ENCODE results near the gene SHISA5.
"Not testable (repeated sequence)": the region's sequence is repeated elsewhere in the genome, so short reads cannot be mapped to it uniquely, and the experiment has no call there.

The SHISA5 gene

DNA sequence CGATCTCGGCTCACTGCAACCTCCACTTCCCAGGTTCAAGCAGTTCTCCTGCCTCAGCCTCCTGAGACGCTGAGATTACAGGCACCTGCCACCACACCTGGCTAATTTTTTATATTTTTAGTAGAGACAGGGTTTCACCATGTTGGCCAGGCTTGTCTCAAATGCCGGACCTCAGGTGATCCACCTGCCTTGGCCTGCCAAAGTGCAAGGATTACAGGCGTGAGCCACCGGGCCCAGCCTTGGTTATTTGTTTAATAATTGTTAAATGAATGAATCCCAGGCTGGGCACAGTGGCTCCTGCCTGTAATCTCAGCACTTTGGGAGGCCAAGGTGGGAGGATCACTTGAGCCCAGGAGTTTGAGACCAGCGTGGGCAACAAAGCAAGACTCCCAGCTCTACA lies 42.2 kb downstream of the SHISA5 start:
- DNase-seq = not testable (repeated sequence)

DNA sequence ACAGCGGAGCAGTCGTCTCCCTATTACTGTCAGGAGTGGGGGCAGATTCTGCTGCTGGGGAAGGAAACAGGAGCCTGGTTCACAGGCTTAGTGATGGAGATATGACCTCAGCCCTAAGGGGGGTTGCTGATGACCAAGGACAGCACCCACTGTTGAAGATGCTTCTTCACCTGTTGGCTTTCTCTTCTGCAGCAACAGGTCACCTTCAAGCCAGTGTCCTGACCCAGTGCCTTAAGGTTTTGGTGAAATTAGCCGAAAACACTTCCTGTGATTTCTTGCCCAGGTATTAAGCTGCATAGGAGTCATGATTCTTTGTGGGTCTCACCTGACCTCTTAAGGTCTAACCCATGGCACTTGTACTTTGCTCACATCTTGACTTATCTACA lies 43.5 kb downstream of the SHISA5 start:
- no peak for DNase-seq

DNA sequence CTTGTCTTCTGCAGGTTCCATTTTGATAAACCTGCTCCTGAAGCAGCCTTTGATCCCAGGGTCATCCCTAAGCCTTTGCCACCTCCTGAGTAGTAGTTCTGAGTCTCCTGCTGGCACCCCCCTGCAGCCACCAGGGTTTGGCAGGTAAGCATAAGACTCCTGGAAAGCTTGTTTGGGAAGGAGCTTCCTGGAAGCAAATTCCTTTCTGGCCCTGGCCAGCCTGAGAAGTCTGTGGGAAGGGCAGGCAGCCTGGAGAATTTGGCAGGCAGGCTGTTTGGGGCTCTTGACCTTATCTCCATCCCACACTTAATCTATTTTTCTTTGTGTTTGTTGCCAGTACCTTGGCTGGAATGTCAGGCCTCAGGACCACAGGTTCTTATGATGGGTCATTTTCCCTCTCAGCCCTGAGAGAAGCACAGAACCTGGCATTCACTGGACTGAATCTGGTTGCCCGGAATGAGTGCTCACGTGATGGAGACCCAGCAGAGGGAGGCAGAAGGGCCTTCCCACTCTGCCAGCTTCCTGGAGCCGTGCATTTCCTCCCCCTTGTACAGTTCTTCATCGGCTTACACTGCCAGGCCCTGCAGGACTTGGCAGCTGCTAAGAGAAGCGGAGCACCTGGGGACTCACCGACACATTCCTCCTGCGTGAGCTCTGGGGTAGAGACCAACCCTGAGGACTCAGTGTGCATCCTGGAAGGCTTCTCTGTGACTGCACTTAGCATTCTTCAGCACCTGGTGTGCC lies 44.0 kb downstream of the SHISA5 start:
- no peak for DNase-seq

DNA sequence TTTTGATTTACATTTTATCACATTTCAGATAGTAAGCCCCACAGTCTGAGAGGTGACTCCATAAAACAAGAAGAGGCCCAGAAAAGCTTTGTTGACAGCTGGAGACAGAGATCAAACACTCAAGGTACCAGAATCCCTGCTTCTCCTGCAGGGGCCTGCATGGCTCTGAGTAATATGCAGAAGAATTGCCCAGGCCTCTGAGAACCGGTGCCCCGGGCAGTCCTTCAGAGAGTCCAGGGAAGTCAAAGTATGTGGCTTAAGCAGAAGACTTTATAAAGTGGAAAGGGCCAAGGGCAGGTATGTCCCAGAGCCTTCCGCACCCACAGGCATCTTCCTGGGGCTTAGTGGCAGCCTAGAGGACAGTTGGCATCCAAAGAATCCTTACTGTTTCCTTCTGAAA lies 44.6 kb downstream of the SHISA5 start:
- no peak for DNase-seq

DNA sequence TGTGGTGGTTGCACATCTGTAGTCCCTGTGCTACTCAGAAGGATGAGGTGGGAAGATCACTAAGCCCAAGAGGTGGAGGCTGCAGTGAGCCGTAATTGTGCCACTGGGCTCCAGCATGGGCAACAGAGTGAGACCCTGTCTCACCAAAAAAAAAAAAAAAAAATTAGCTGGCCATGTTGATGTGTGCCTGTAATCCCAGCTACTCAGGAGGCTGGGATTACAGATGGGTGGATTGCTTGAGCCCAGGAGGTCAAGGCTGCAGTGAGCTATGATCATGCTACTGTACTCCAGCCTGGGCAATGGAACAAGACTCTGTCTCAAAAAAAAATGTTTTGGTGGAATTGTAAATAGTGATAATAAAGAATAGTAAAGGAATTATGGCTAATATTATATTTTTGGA lies 47.5 kb downstream of the SHISA5 start:
- no peak for DNase-seq

DNA sequence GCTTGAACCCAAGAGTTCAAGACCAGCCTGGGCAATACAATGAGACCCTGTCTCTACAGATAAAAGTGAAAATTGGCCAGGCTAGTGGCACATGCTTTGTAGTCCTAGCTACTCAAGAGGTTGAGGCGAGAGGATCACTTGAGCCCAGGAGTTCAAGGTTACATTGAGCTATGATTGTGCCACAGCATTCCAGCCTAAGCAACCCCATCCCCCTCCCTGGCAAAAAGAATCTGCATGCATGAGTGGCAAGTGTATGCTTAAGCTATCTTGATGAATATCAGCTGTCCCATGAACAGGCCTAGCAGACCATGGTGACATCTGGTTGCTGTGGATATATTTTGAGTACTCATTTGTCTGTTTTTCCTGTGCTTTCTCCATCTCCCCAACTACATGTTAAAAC lies 52.7 kb downstream of the SHISA5 start:
- DNase-seq = no peak

DNA sequence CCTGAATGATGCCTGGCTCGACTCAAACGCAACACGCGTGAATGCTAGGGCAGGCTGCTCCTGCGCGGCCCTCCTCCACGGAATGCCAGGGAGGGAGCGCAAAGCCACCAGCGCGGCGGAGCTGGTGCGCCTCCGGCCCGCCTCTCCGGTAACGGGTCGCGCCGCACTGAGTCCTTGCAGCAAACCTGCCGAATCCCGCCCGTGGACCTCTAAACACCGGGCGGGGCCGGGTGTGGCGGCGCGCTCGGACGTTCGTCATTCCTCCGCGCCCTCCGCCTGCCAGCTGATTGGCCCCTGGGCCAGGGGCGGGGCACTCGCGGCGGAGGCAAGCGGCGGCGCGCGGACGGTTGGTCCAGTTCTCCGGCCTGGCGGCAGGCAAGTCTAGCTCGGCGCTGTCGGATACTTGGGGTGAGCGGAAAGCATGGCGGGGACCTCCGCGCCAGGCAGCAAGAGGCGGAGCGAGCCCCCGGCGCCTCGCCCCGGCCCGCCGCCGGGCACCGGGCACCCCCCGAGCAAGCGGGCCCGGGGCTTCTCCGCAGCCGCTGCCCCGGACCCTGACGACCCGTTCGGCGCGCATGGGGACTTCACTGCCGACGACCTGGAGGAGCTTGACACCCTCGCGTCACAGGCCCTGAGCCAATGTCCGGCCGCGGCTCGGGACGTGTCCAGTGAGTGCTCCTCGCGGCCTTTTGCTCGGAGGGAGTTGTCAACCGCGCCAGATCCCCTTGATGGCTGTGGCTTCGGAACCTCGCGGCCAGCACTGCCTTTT lies 57.4 kb downstream of the SHISA5 start, which contains the start of gene ATRIP:
Gene ATRIP, plus strand, starts transcription at position 313 of the 769 bp plus-strand sequence. Its CDS starts 109 bp downstream, at position 422.
- DNase-seq = peak; percentile 89

DNA sequence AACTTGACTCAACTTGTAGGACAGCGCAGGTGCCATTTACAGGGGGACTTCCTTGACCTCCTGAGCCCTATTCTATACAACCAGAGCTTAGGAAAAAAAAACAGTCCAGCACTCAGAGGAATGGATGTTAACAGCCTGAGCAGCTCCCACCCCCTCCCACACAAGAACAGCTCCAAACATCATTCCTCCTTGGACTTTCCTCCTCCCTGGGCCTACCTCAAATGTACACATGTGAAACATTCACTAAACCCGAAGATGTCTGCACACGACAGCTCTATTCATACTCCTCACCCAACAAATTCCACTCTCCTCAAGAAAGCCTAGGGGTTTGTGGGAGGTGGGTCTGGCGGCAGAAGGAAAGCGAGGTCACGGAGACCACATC lies 57.9 kb downstream of the SHISA5 start:
- DNase-seq = no peak

DNA sequence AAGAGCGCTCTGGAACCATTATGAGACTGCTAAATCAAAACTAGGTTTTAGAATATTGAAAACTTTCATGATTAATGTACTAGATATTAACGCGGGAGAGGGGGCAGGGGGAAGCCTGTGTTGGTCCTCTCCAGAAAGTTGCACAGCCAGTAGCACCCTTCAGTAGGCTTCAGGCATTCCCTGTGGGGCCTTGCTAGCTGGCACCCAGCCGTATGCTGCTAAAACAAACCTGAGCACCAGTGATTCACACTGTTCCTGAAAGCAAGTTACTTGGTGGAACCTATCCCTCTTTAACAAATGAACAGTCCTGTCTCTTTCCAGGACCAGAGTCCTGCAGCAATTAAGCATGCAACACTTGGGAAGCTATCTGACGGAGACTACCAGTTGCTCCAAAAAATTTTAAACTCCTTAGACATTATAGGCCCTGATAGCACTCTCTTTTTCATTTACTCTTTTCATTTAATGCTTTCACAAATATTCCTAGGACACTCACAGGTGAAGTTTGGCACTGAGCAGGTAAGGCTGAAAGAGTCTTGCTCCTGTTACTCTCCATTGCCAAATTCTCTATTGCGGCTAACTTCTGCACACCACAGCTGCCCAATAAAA lies 58.6 kb downstream of the SHISA5 start:
- DNase-seq = no peak

DNA sequence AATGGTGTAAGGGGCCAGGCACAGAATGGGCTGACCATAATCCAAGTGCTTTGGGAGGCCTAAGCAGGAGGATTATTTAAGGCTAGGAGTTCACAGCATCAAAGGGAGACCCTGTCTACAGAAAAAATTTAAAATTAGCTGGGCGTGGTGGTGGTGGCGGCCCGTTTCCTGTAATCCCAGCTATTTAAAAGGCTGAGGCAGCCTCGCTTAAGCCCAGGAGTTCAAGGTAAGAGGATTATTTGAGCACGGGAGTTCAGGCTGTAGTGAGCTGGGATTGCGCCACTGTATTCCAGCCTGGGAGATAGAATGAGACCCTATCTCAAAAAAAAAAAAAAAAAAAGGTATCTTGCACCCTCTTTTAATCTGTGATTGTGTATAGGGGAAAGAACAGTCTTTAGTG lies 62.0 kb downstream of the SHISA5 start:
- no peak for DNase-seq

DNA sequence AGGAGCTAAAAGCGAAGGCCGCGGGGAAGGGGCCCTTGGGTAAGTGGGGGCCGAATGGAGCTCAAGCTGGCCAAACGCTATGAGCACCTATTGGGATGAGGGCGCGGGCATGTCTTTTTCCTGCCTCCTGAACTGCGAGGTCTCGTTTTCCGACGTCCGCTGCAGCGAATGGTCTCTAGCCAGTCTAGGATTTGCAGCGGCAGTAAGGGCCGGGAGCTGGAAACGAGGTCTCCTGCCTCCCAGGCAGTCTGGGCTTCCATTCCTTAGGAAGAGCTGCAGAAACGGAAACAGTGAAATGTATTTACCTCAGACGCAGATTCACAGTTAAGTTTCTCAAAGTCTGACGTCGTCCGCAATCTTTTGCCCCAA lies 63.4 kb downstream of the SHISA5 start:
- no peak for DNase-seq

DNA sequence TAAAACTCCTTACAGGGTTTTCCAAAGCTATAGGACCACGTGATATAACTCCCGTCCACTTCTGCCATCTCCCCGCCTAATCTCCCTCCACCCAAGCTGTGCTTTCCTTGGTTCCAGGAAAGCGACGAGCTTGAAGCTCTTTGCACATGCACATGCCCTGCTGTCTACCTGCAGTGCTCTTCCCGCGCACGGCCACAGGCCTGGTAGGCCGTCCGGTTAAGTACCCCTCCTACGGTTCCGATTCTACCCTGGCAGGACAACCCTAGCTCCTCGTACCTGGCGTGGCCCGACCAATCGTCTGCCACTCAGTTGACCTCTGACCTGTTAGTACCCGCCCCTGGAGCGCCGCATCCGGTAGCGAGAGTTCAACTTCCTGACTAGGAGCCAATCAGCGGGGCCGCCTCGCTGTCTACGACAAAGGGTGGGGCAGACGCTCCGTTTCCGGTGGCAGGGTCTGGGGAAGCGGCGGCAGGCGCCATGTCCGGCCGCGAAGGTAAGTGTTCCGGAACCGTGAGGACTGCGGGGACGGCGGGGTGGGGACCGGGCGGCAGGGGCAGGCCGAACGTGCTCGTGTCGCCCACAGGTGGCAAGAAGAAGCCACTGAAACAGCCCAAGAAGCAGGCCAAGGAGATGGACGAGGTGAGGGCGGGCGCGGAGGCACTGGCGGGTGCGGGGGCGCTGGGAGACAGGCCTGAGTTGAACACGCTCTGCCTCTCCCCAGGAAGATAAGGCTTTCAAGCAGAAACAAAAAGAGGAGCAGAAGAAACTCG lies 64.0 kb downstream of the SHISA5 start, which contains the start of the genes CCDC51 and TMA7:
Gene CCDC51, minus strand, starts transcription at position 300 of the 770 bp plus-strand sequence. CDS start 4,991 bp downstream, outside the sequence.
Gene TMA7, plus strand, starts transcription at position 438 of the 770 bp plus-strand sequence. Its CDS starts 40 bp downstream, at position 478.
- peak; percentile 88 for DNase-seq

DNA sequence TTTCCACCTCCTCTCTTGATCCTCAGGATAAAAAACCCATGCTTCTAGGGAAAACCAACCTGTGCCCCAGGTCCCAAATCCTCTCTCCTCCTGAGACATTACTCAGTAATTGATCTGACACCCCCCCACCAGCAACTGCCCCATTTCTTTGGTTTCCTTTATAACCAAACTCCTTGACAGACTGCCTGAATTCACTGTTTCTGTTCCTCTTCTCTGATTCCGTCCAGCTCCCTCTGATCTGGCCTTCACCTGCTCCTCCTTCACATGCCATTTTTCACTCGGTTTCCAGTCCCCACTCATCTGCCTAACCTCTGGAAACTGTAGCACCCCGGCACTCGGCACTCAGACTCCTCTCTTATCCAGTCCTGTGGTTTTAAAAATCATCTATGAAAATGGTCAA lies 66.2 kb downstream of the SHISA5 start:
- DNase-seq = no peak

DNA sequence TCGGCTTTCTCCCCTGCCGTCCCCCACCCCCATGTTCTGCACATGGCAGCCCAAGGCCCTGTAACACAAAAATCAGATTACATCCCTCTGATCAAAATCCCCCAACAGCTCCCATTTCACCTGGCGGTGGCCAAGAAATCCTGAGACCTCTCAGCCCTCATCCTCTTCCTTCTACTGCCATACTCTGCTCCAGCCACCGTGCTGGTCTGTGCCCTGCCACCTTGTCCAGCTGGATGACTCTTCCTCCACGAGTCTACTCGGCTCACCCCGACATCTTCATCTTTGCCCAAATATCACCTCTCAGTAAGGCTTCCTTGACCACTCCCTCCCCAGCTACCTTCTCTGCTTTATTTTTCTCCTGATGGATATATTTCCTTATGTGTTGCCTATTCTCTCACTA lies 67.1 kb downstream of the SHISA5 start:
- DNase-seq = no peak

DNA sequence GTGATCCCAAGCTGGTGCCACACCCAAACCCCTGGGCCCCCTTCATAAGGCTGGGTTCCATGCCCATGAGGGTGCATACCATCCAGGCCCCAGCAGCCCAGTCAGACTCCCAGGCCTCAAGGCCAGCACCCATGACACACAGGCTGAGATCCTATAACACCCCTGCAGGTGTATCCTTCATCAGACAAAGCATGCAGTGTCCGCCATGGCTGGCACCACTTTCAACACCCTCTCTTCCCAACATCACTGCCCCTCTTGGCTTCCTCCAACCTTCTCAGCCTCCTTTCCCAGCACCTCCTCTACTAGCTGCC lies 67.5 kb downstream of the SHISA5 start:
- no peak for DNase-seq

DNA sequence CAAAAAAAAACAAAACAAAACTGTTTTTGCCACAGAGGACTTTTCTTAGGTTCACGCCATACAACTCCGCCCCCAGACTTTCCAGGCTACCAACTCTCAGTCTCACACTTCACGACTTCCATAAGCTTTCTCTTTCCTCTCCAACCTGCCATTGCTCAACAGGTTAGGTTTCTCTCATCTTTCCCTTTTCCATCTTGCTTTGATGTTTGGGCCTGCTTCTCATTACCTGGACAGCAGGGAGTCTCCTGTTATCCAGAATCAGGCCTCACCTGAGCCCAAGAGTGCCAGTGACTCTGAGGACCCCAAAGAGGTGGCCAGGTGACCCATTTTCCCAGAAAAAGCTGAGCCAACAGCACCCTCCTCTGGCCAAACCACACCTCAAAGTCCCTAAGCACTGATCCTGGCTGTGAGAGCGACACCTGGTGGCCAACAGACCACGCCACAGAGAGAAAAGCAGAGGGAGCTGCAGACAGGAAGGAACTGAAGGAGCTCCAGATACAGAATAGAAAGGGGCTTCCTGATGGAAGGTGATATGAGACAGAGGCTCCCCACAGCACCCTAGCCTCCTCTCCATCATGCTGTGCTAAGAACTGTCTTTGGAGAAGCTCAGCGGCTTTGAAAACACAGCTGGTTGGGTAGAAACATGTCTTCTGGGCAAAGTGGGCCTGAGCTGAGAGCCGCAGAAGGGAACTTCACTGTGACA lies 68.0 kb downstream of the SHISA5 start:
- peak; percentile 73 for DNase-seq

DNA sequence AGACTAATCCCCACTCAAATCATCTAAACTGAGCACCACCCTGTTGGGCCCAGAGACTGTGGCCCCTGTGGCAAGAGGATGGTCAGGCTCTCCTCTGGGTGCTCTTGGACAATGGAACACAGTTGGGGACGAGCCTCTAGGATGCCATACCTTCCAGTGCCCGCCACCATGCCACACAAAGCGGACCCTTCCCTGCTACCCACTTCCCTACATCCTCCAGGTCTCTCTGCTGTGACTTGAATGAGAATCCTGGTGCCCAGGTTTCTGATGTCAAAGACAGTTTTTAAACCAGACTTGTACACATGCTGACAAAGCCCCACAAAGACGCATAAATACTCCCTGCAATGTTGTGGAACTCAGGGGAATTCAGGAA lies 68.8 kb downstream of the SHISA5 start:
- DNase-seq = no peak

DNA sequence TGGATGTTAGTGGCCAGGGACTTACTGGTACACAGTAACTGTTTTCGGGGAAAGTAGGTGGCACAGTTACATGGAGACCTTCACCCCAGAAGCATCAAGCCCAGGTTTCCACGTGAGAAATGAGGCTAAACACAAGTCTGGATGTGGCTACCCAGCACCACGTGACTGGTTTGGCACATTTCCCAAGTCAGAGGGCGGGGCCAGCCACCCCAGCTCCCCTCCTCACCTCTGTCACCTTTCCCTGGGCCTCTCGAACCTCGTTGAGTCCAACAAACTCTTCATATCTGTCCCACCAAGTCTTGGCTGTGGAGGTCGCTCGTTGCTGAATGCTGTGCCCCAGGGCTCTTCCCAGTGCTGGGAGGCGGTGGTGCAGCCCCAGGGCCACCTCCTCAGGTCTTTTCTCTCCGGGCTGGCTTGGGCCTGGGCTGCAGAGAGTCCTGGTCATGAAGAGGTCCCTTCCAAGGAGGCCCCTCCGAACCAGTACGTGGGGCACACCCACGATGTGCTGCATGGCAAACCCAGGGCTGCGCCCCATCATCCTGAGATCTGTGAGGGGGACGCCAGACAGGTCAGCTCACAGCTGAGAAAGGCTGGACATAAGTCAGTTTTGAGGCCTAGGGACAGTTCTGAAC lies 69.3 kb downstream of the SHISA5 start:
- no peak for DNase-seq

DNA sequence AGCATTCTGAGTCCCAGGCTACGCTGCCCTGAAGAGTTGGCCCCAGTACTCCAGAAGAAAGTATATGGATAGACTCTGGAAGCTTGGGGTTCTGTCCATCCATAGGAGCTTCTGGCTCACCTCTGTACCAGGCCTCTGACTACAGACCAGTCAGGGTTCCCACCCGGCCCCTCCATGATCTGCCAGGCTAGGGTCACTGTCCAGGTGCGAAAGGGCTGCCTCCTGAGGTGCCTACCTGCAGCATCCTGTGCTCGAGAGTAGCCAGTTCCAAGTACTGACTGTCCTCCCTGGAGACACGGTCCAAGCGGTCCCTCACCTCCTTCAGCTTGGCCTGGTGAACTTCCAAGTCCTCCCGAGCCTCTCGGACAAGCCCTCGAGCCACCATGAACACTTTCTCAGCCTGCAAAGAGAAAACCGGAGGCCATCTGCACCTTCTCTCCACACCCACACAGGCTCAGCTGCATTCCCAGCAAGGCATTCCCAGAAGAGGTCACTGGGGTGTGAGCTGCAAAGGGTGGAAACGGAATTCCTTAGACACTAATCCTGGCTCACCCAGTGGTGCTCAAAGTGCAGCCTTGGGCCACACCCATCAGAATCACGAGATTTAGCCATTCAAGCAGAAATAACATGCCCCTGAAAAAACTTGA lies 70.4 kb downstream of the SHISA5 start:
- no peak for DNase-seq

DNA sequence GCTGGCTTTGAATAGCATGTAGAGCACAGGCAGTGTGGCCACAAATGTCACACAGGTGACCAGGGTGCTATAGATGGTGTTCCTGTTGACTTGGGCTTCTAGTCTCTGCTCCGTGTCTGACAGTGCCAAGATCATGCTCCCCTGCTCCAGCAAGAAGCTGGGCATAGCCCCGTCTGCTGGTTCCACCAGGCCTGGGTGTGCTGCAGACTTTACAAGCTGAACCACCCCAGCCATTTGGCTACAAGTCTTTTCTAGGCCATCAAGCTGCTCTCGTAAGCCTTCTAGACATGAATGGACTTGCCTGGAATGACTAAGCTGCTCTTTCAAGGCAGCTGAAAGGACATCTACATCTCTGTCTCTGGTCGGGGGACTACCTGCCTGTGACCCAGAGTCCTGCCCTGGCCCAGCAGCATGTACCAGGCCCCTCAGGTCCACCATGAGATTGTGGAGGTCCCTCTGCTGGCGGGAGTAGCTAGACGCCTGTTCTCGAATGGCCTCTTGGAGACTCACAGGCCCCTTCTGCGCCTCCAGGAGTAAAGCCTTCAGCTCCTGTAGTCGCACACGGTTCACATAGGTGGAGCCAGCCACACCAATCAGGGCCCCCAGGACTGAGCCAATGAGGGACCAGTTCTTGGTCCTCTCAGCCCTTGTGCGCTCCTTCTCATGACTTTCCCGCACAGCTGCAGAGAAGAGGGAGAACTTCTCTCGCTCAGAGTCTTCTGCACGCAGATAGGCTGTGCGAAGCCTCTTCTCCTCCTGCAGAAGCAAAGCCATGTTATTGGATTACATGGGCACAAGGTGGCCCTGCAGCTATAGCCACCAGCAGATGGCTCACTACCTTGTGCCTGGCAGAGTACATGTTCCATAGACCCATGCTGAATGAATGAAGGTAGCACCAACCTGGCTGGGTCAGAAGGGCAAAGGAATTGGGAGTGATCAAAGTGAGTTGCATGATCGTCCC lies 71.3 kb downstream of the SHISA5 start:
- DNase-seq = no peak
